DOHH2 (cell line): Measurements from ENCODE around the gene ACTN1.

Experiments
- H3F3A ChIP-seq: fragments of 200-600 bp; sonication (generic), shearing (Covaris generic); 2 replicates; pipeline ENCODE4 v1.6.0; 2016; ENCODE audit warnings: antibody characterized with exemption, mild to moderate bottlenecking; ENCODE audit not compliant: control insufficient read depth, insufficient read depth
- H3K27ac ChIP-seq: fragments of 200-600 bp; sonication (generic); 2 replicates; pipeline ENCODE4 v1.5.1; 2014; ENCODE audit warnings: low read depth, mild to moderate bottlenecking, low read length, moderate library complexity
- H3K27me3 ChIP-seq: fragments of 200-600 bp; sonication (generic); 2 replicates; pipeline ENCODE4 v1.6.1; 2014; ENCODE audit warnings: mild to moderate bottlenecking, low read length, mixed read lengths; ENCODE audit not compliant: control insufficient read depth
- H3K36me3 ChIP-seq: fragments of 200-600 bp; sonication (generic); 2 replicates; pipeline ENCODE4 v1.6.1; 2014; ENCODE audit warnings: mild to moderate bottlenecking, low read length, moderate library complexity, mixed read lengths; ENCODE audit not compliant: control insufficient read depth
- H3K4me1 ChIP-seq: fragments of 200-600 bp; sonication (generic); 2 replicates; pipeline ENCODE4 v1.6.1; 2014; ENCODE audit warnings: mild to moderate bottlenecking, low read length, mixed read lengths; ENCODE audit not compliant: control insufficient read depth
- H3K4me2 ChIP-seq: fragments of 200-600 bp; sonication (generic); 2 replicates; pipeline ENCODE4 v1.6.0; 2014; ENCODE audit warnings: mild to moderate bottlenecking, low read length, moderate library complexity
- H3K4me3 ChIP-seq: fragments of 200-600 bp; sonication (generic); 2 replicates; pipeline ENCODE4 v1.5.1; 2014; ENCODE audit warnings: mild to moderate bottlenecking, low read length, mixed read lengths
- H3K79me2 ChIP-seq: fragments of 200-600 bp; sonication (generic); 2 replicates; pipeline ENCODE4 v1.6.1; 2014; ENCODE audit warnings: mild to moderate bottlenecking, low read length, mixed read lengths; ENCODE audit not compliant: control insufficient read depth
- H3K9me2 ChIP-seq: fragments of 200-600 bp; sonication (generic); replicated peaks from 2 replicates; pipeline ENCODE4 v1.6.1; 2014; ENCODE audit warnings: mild to moderate bottlenecking, low read length, mixed read lengths; ENCODE audit not compliant: control insufficient read depth
- H3K9me3 ChIP-seq: fragments of 200-600 bp; sonication (generic); 2 replicates; pipeline ENCODE4 v1.6.1; 2014; ENCODE audit warnings: antibody characterized with exemption, low read length, mixed read lengths; ENCODE audit not compliant: control insufficient read depth, insufficient read depth
- H4K20me1 ChIP-seq: fragments of 200-600 bp; sonication (generic); 2 replicates; pipeline ENCODE4 v1.6.0; 2014; ENCODE audit warnings: low read depth, mild to moderate bottlenecking, antibody characterized with exemption, low read length, moderate library complexity; ENCODE audit not compliant: control insufficient read depth, insufficient read depth
- CTCF ChIP-seq: fragments of 200-600 bp; sonication (generic); IDR thresholded peaks from one replicate; pipeline ENCODE4 v1.5.1; 2014; ENCODE audit warnings: antibody characterized with exemption, mild to moderate bottlenecking, low read depth, low read length; ENCODE audit not compliant: poor library complexity, severe bottlenecking
- EZH2phosphoT487 ChIP-seq: fragments of 200-600 bp; sonication (generic); IDR thresholded peaks from 2 replicates; pipeline ENCODE4 v1.6.1; 2017; ENCODE audit warnings: borderline replicate concordance, mild to moderate bottlenecking, antibody characterized with exemption, low read length, moderate library complexity, mixed read lengths

Gene ACTN1

GRCh38 chr14:68882235-68882634 lies 96.9 kb downstream of the ACTN1 start:
- H3K79me2 ChIP-seq = no peaks in the 10 kb centered on the region
- no peak for TF ChIP-seq CTCF
- no peak for TF ChIP-seq EZH2phosphoT487
- no peaks in the 10 kb centered on the region for H3K9me3 ChIP-seq
- no peak overlapping the region for H3K27ac ChIP-seq
- H3K4me1 ChIP-seq = peaks cover 3% of the 10 kb centered on the region; the same call in 1 of the 2 replicates
- H4K20me1 ChIP-seq = no peaks in the 10 kb centered on the region
- no peaks in the 10 kb centered on the region for H3K9me2 ChIP-seq
- H3F3A ChIP-seq = no peaks in the 10 kb centered on the region
- no peaks in the 10 kb centered on the region for H3K27me3 ChIP-seq
- no peak overlapping the region for H3K4me3 ChIP-seq
- H3K36me3 ChIP-seq = no peaks in the 10 kb centered on the region
- no peak overlapping the region for H3K4me2 ChIP-seq

GRCh38 chr14:68881396-68881795 lies 97.7 kb downstream of the ACTN1 start:
- no peaks in the 10 kb centered on the region for H3K9me2 ChIP-seq
- H3K27ac ChIP-seq = no peak overlapping the region
- H3K27me3 ChIP-seq = no peaks in the 10 kb centered on the region
- no peaks in the 10 kb centered on the region for H4K20me1 ChIP-seq
- H3K4me3 ChIP-seq = no peak overlapping the region
- H3K79me2 ChIP-seq = no peaks in the 10 kb centered on the region
- no peak overlapping the region for H3K4me2 ChIP-seq
- H3K36me3 ChIP-seq = no peaks in the 10 kb centered on the region
- peaks cover 3% of the 10 kb centered on the region; the same call in 1 of the 2 replicates for H3K4me1 ChIP-seq
- H3K9me3 ChIP-seq = no peaks in the 10 kb centered on the region
- H3F3A ChIP-seq = no peaks in the 10 kb centered on the region
- TF ChIP-seq EZH2phosphoT487 (no peak), CTCF (no peak)

GRCh38 chr14:68880581-68881105 lies 98.5 kb downstream of the ACTN1 start:
- Histone ChIP-seq H3K4me3 (no peak overlapping the region), H3K4me2 (no peak overlapping the region), H3K9me3 (no peaks in the 10 kb centered on the region), H3K27ac (no peak overlapping the region), H3K79me2 (no peaks in the 10 kb centered on the region), H3K9me2 (no peaks in the 10 kb centered on the region), H4K20me1 (no peaks in the 10 kb centered on the region), H3F3A (no peaks in the 10 kb centered on the region), H3K4me1 (peaks cover 3% of the 10 kb centered on the region; the same call in 1 of the 2 replicates), H3K27me3 (no peaks in the 10 kb centered on the region), H3K36me3 (no peaks in the 10 kb centered on the region)
- TF ChIP-seq EZH2phosphoT487 = no peak
- no peak for TF ChIP-seq CTCF
